ENCODE results near the gene CAMTA2.

CAMTA2 gene

GRCh38 chr17:4974115-4974670, 13.3 kb downstream of the CAMTA2 start:
- peak overlapping the region; percentile 81 for H3K27ac ChIP-seq
- peaks cover 82% of the 10 kb centered on the region for H3K36me3 ChIP-seq
- no peak for TF ChIP-seq CTCF (IDR thresholded peaks at IDR 0.05)
- no peaks in the 10 kb centered on the region for H3K27me3 ChIP-seq
- H3K9me3 ChIP-seq = no peaks in the 10 kb centered on the region
- peaks cover 40 to 43% of the 10 kb centered on the region in 2 experiments for H3K4me1 ChIP-seq (ENCODE audit: control insufficient read depth in 1 of 2, insufficient read depth in 1 of 2, low read depth in 1 of 2, low read length in 1 of 2)
- H3K4me3 ChIP-seq (ENCODE audit: low read depth in 1 of 2, low read length in 1 of 2) = peak overlapping the region in 1 of 2 experiments; percentile 47

GRCh38 chr17:4973256-4974114, 14.0 kb downstream of the CAMTA2 start:
- peak overlapping the region in 1 of 2 experiments; percentile 47 for H3K4me3 ChIP-seq (ENCODE audit: low read depth in 1 of 2, low read length in 1 of 2)
- H3K27ac ChIP-seq = peak overlapping the region; percentile 81
- H3K27me3 ChIP-seq = no peaks in the 10 kb centered on the region
- peaks cover 89% of the 10 kb centered on the region for H3K36me3 ChIP-seq
- no peaks in the 10 kb centered on the region for H3K9me3 ChIP-seq
- TF ChIP-seq CTCF (IDR thresholded peaks at IDR 0.05) = no peak
- peaks cover 40 to 43% of the 10 kb centered on the region in 2 experiments for H3K4me1 ChIP-seq (ENCODE audit: control insufficient read depth in 1 of 2, insufficient read depth in 1 of 2, low read depth in 1 of 2, low read length in 1 of 2)

DNA sequence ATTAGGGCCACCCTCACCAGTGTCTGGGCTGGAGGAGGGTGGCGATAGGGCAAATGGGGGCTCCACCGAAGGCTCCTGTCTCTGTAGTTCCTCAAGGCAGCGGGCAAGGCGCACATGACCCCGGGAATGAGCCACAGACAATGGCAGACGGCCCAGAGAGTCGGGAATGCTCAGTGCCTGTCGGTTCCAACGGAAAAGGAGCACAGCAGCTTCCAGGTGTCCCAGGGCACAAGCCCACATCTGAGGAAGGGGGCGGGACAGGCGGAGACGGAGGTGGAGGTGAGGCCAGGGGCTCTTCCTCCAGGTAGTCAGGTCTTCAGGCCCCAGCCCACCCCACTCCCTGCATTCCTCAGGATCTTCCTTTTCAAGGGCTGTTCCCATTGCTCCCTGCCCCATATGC, 14.7 kb downstream of the CAMTA2 start:
- Histone ChIP-seq H3K27ac (peak overlapping the region; percentile 81), H3K36me3 (peaks cover 84% of the 10 kb centered on the region), H3K4me1 (ENCODE audit: control insufficient read depth in 1 of 2, insufficient read depth in 1 of 2, low read depth in 1 of 2, low read length in 1 of 2) (peaks cover 40 to 43% of the 10 kb centered on the region in 2 experiments), H3K4me3 (ENCODE audit: low read depth in 1 of 2, low read length in 1 of 2) (peak overlapping the region in 1 of 2 experiments; percentile 47), H3K27me3 (no peaks in the 10 kb centered on the region), H3K9me3 (no peaks in the 10 kb centered on the region)
- no peak for TF ChIP-seq CTCF (IDR thresholded peaks at IDR 0.05)

- Histone ChIP-seq H3K9me3 (no peaks in the 10 kb centered on the region), H3K4me1 (ENCODE audit: control insufficient read depth in 1 of 2, insufficient read depth in 1 of 2, low read depth in 1 of 2, low read length in 1 of 2) (peaks cover 37 to 40% of the 10 kb centered on the region in 2 experiments), H3K27me3 (no peaks in the 10 kb centered on the region), H3K27ac (peak overlapping the region; percentile 81), H3K4me3 (ENCODE audit: low read depth in 1 of 2, low read length in 1 of 2) (no peak overlapping the region), H3K36me3 (peaks cover 80% of the 10 kb centered on the region)
- TF ChIP-seq CTCF (IDR thresholded peaks at IDR 0.05) = no peak
Measured at GRCh38 chr17:4972322-4972721, 15.2 kb downstream of the CAMTA2 start.

DNA sequence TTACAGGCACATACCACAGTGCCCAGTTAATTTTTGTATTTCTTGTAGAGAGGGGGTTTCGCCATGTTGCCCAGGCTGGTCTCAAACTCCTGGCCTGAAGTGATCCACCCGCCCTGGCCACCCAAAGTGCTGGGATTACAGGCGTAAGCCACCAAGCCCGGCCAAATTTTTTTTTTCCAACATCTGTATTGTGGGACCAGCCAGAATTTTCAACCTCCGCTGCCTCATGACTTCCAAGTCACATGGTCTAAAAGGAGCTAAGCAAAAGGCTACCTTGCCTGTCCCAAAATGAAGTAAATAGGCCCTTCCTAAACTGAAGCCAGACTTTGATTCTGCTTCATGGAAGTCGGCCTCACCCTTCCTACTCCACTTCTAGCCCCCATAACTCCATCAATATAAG, 15.6 kb downstream of the CAMTA2 start:
- Histone ChIP-seq H3K4me3 (ENCODE audit: low read depth in 1 of 2, low read length in 1 of 2) (no peak overlapping the region), H3K27ac (peak overlapping the region; percentile 81), H3K36me3 (peaks cover 75% of the 10 kb centered on the region), H3K4me1 (ENCODE audit: control insufficient read depth in 1 of 2, insufficient read depth in 1 of 2, low read depth in 1 of 2, low read length in 1 of 2) (peaks cover 39 to 42% of the 10 kb centered on the region in 2 experiments), H3K27me3 (no peaks in the 10 kb centered on the region), H3K9me3 (no peaks in the 10 kb centered on the region)
- TF ChIP-seq CTCF (IDR thresholded peaks at IDR 0.05) = no peak
